EH (cell line): ENCODE data around the gene CA10.

Experiments
- DNase-seq: peaks from one replicate; pipeline ENCODE4 v3.0.0-alpha.2; 2015; ENCODE audit warnings: low read depth

Gene CA10

GRCh38 chr17:51817117-51817516 is 341.4 kb downstream of the CA10 start:
- no peak for DNase-seq

DNA sequence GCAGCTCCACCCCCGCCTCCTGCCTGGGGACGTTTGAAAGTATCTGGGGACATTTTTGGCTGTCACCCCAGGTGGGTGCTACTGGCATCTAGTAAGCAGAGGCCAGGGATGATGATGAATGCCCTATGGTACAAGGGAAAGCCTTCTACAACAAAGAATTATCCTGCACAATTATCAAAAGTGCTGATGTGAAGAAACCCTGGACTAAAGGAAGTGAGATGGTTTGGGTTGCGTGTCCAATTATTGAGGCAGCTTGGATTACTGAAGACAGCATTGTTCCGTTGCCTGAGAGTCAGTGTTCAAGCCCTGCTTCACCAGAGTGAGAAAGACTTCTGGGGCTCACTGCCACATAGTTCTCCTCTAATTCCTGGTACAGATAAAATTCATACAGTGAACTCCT is 343.4 kb downstream of the CA10 start:
- no peak for DNase-seq

DNA sequence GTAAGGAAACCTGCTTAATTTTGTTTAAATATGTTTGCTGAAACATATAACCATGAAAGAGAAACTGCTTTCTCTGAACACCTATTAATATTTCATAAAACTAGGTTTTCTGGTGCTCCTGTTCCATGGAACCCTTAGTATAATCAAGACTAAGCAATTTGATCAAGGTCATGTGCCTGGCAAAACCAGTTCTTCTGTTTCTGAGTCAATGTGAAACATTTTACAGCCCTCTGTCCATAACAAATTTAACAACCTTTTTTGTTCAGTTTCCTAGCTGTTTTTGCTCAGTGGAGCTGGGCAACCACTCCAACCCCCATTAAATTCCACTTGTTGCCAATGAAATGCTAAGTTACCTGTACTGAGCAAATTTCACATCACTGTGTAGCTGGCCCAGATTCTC is 344.0 kb downstream of the CA10 start:
- no peak for DNase-seq

DNA sequence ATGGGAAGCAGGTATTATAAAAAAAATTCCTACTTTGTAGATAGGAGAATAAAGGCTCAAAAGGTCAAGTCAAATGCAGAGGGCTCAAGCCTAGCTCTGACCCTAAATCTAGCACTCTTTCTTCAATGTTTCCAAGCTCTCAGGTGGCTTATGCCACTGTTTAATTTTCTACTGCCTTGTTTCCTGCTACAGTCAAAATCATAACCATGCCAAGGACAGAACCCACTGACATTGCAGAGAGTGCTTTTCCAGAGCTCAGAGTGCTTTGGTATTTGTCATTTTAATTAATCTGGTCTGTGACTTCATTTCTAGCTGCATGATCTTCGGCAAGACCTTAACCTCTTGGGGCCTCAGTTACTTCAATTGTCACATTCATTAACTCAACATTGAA is 344.7 kb downstream of the CA10 start:
- no peak for DNase-seq

DNA sequence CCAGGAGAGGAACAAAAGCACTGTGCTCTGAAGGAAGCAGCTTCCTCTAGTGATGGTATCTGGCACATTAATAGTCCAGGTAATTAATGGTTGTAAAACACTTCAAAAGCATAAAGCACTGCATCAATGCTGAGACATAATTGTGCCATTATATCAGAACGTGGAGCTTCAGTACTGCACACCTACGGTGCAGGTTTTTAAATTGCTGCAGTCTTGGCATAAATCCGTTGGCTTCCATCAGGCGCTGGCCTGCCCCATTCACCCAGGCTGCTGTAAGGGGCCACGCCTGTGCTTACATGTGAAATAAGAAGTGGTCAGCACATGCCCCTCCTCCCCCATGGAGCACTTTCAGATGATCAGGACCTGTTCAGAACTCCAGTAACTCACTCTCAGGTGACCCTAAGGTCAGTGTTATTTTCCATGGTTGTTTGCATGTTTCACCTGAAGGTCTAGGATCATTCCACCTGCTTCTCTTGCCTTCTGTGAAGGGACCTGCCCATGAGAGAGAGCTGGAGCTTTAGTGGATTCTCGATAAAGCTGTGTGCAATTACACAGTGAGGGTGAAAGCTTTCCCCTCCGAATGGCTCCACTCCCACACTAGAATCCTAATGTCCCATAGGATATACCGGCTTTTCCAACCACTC is 345.3 kb downstream of the CA10 start:
- DNase-seq: no peak

DNA sequence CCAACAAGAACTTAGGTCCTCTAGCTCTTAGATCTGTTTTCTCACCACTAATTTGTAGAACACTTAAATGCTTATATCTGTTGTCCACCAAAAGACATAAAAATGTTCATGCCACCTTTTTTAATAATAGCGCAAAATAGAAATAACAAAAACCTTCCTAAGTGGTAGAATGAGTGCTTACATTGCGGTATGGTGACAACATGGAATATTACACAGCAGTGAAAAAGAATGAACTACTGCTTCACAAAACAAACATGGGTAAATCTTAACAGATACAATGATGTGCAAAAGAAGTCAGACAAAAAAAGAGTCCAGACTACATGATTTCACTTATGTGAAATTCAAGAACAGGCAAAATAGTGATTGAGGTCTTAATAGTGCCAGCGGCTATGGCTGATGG is 351.1 kb downstream of the CA10 start:
- DNase-seq: no peak

DNA sequence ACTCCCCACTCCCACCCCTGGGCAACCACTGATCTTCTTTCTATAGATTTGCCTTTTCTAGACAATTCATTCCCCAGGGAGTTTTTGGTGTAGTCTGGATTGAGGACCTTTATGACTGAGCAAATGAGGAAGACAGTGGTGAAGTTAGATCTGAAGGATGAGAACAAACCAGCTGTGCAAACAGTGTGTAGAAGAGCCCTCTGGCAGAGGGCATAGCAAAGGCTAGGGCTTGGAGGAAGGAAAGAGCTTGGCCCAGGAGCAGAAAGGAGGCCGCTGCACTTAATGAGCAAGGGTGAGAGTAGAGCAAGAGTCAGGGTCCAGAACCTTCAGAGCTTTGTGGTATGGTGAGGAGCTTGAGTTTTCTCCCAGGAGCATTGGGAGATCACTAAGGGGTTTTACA is 352.7 kb downstream of the CA10 start:
- DNase-seq: no peak

DNA sequence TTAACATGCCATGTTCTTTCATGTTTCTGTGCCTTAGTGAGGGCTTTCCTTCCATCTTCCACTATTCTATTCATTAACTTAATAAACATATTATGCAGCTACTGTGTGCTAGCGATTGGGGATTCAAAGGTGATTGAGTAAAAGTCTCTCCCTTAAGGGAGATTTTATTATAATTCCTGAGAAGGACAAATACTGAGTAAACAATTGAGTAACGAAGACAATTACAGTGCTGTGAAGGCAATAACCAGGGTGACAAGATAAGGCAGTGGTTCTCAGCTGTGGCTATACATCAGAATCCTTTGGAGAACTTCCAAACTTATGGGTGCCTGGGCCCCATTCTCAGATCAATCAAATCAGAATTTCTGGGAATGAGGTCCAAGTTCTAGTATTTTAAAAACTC is 353.3 kb downstream of the CA10 start:
- DNase-seq: no peak

DNA sequence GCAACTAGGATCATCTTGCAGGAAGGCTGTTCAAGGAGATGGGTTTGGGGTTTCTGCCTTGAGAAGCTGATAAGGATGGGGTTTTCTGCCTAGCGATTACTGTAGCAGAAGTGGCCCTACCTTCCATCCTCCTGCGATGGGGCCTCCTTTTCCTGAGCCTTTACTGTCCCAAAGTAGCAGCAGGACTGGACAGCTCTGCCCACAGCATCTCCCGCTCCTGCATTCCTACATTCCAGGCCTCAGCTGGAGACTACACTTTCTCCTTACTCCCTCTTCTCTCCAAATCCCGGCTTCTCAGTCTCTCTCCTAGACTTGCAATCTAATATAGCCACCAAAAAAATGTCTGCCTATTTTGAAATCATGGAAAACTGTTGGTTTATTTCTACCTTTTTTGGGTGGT is 355.4 kb downstream of the CA10 start:
- DNase-seq: no peak

DNA sequence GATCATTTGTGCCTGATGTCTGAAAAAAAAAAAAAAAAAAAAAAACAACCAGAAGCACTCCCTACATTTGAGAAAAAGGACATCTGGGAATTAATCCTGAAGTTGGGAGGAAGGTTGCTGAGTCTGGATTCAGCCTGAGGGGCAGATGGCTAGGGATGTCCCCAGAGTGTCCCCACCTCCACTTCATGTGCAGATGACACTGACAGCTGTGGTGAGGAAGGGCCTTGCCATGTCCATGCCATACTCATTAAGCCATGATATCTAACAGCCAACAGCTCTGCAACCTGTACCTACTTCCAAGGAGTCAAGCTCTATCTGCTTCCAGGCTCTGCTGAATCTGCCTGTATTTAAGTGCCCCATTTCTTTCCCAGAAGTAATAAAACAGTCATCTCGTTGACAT is 356.0 kb downstream of the CA10 start:
- DNase-seq: no peak

- DNase-seq: no peak
Observed at GRCh38 chr17:51801626-51802025, 356.9 kb downstream of the CA10 start.

DNA sequence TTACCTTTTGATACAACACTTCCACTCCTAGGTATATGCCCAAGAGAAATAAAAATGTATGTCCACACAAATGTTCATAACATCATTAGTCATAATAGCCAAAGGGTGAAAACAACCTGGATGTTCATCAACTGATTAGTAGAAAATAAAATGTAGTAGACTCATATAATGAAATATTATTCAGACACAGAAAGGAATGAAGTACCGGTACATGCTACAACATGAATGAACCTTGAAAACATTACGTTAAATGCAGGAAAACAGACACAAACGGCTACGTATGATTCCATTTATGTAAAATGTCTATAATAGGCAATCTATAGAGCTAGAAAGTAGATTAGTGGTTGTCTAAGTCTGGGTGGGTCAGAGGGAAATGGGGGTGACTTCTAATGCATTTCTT is 358.5 kb downstream of the CA10 start:
- DNase-seq: no peak

- no peak for DNase-seq
Observed at GRCh38 chr17:51799240-51799639, 359.3 kb downstream of the CA10 start.

DNA sequence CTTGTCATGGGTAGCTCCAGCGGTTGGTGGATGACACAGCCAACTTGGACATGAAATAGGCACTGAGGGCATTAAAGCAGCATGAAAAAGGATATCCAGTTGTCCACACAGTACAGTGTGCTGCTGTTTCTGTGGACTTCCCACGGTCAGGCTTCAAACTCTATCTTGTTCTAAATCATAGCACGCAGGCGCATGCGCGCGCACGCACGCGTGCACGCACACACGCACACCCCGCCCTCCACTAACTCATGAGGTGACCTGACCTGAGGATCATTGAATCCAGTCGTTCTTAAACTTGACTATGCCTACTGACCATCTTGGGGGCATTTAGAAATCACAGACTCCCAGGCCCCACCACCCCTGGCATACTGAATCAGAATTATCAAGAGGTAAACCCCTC is 361.4 kb downstream of the CA10 start:
- DNase-seq: no peak

- DNase-seq: no peak
Observed at GRCh38 chr17:51796026-51796425, 362.5 kb downstream of the CA10 start.

DNA sequence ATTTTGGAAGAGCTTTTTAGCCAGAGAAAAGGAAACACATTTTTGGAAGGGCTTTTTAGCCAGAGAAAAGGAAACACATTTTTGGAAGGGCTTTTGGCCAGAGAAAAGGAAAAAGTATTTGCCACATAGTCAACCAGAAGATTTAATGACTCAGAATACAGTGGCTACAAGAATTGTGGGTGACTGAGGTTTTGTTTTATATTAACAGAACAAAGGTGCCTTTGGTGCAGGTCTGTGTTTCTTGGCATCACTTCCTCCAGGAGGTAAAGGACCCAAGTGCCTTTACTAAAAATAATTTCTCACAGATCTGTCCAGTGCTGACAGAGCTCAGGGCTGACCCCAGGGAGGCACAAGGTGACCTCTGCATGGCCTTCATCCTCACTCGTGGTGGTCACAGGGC is 363.1 kb downstream of the CA10 start:
- no peak for DNase-seq

DNA sequence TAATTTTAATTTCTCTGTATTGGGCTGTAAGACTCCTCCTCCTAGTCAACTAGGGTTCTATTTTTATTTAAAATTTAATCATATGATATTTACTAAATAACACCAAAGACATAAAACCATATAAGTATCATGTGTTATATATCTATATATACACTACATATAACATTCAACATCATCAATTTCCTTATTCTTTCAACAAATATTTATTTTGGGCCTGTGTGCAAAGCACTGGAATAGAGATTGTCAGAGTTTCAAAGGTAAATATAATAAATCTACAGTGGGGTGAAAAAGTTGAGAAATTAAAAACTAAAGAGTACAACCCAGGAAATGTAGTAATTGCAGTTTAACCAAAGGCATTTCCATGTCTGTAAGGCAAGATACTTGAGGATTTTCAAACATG is 364.0 kb downstream of the CA10 start:
- no peak for DNase-seq

GRCh38 chr17:51793686-51794085 is 364.8 kb downstream of the CA10 start:
- DNase-seq: no peak

GRCh38 chr17:51778842-51779241 is 379.7 kb downstream of the CA10 start:
- no peak for DNase-seq

DNA sequence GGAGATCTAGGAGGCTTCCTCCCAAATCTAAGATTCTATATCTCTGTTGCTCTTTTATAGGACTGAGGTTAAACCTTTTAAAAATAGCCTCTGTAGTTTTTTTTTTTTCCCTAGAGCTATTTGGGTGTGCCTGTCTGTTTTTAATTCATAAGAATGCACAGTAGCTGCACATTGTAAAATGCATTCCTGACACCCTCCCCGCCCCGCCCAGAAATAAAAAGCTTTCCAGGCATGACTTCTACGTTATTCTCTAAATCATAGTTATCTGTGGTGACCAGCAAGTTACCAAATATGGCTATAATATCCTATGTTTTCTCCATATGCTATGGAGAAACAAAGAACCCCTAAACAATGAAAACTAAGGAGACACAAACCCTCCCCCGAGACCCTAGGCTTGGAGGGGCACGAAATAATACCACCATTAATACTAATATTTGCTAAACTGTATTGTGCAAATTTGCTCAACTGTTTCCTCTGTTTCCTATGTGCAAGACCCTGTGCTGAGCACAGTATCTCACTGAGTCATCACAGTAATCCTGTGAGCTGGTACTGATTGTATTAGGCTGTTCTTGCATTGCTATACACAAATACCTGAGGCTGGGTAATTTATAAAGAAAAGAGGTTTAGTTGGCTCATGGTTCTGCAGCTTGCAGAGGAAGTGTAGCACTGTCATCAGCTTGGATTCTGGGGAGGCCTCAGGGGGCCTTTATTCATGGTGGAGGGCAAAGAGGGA is 388.3 kb downstream of the CA10 start:
- DNase-seq: no peak

DNA sequence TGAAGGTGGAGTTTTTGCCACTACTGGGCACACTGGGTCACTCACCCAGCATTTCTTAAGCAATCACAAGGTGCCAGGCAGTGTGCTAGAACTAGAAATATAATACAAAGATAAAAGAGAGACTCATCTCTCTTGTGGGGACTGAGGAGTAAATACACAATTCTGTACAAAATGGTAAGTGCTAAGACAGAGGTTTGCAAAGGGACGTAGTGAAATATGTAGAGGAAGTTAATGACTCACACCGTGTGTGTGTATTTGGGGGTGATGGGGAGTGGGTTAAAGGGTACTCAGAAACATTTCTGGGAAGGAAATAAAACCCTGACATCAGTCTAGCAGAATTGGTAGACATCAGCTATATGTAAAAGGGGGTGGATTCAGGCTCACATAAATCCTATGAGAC is 389.3 kb downstream of the CA10 start:
- no peak for DNase-seq

GRCh38 chr17:51768706-51769105 is 389.8 kb downstream of the CA10 start:
- DNase-seq: no peak

GRCh38 chr17:51767287-51767686 is 391.2 kb downstream of the CA10 start:
- DNase-seq: no peak
